C1 segment of cervical spinal cord (tissue), 14 donors: ENCODE measurements around the gene EXOC6B.
A peak's percentile ranks its signal among the peaks of the same experiment; 100 is the strongest.

Source experiments
- DNase-seq, 14 donors: peaks; one replicate each; lab custom pipeline; 2025; lab: John Stamatoyannopoulos, UW

EXOC6B gene

GRCh38 chr2:72289283-72289682 is 536.5 kb downstream of the EXOC6B start:
- DNase-seq, result no peak

- no peak for DNase-seq
Observed at GRCh38 chr2:72278046-72278445, 547.8 kb downstream of the EXOC6B start.

GRCh38 chr2:72276876-72277275 is 549.0 kb downstream of the EXOC6B start:
- DNase-seq, result no peak

- DNase-seq, result no peak
Observed at GRCh38 chr2:72276356-72276755, 549.5 kb downstream of the EXOC6B start.

DNA sequence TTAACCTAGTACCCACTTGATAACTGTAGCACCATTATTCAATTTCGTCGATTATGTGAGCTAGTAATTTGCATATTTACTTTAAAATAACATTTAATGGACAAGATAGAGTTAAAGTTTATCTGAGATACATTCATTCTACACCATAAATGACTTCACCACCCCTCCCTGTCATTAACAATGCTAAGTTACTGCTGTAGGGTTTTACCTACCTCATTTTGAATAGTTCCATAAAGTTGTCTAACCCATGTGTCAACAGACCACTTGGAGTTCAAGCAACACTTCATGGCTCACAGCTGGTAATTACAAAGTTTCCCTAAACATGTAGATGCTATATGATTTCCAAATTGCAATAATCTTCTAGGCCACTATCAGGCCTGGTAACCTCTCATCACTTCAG is 550.7 kb downstream of the EXOC6B start:
- no peak for DNase-seq

DNA sequence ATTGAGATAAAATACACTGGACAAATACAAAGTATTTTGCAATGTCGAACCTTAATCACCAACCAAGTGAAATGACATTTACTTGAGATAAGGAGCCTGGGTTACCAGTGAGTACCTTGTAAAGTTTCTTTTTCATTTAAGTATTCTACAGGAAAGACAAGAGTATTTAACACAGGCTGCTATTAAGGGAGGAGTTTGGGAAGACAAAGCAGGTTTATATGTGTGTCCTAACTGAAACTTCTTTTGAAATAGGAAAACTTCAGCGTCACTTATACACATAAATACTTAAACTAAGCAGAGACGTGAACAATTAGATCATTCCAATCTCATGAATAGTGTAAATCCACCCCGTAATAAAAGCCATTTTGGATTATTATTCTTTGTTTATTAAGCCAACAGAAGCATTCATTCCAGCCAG is 551.4 kb downstream of the EXOC6B start:
- DNase-seq, result no peak

DNA sequence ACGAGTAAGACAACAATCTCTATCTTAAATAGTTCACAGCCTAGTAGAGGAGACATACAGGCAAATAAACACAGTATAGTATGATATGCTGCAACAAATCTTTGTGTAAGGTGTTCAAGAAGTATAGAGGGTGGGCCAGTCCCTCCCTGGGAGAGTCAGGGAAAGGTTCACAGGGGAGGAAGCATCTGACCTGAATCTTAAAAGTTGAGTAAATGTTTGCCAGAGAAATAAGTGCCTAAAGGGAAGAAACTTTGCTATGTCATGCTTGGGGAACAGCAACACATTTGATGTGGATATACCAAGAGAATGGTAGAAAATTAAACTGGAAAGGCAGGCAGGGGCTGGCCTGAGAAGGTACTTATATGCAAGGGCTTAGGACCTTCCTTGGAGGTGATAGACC is 552.4 kb downstream of the EXOC6B start:
- no peak for DNase-seq

DNA sequence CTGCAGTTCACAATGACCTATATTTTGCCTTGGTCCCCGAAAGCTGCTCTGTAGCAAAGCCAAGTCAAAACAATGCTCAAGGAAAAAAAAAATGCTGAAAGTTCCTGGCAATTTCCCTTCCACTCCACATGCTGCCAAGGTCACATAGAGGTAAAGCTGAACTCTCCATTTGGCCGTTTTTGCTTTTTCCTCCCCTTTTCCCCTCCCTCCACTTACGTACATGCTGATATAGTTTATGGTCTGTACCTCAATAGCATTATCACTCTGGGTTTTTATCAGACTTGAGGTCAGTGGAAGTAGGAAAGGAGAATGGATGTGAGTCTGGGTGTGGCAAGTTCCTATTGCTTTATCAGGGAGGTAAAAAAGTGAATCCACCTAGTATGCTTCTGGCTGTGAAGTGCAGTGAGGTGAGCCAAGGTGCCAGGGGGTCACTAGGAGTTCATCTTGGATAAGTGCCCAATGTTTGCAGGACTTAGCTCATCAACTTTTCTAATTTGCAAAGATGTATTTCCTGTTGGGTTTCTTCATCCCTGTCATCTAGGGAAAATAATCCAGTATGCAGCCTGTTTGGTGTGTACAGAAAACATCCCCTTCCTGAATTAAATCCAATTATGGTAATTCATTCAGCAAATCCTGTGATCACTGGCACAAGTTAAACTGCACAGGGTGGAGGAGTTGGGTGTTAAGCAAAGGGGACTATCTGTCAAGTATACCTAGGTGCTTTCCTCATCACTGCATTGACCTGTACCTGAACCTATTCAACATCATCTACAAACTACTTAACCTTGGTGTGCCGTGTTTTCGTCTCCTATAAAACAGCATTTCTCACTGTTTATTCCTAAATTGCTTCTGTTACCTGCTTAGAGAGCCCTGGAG is 553.8 kb downstream of the EXOC6B start:
- no peak for DNase-seq

- DNase-seq, result no peak
Observed at GRCh38 chr2:72271276-72271614, 554.6 kb downstream of the EXOC6B start.

DNA sequence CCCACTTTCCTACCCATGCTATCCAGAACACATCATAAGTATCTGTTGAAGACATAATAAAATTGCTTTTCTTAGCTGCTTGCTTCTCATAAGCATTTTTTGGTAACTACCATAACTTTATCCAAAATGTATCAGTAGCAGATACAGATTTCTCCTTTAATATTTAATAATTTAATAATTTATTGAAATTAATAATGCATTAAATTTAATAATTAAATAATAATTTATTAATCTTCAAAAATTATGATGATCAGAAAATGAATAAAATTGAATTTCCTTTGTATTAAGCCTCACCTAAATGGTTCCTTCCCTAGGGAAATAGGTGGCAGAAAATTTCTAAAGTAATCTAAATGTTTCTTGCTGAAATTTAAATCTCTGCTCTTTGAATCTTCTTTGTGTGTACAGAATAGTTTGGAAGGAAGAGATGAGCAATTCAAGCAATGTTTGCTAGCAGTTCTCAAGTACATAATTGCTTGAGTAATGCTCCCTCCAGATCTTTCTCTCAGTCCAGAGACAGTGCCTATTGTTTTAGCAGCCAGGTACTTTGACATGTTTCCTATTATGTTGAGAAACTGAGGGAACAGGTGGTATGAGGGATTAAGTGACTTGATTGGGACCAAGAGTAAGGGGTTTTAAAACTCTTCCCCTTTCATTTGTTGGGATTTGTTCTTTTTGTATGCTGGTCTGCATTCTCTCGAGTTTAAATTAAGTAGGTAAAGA is 555.1 kb downstream of the EXOC6B start:
- no peak for DNase-seq

GRCh38 chr2:72263776-72264060 is 562.1 kb downstream of the EXOC6B start:
- peak in 3 of 14 donors; percentile 3 to 7 (median 4) for DNase-seq

- DNase-seq, result no peak
Observed at GRCh38 chr2:72263043-72263775, 562.6 kb downstream of the EXOC6B start.

- no peak for DNase-seq
Observed at GRCh38 chr2:72261076-72261475, 564.8 kb downstream of the EXOC6B start.

DNA sequence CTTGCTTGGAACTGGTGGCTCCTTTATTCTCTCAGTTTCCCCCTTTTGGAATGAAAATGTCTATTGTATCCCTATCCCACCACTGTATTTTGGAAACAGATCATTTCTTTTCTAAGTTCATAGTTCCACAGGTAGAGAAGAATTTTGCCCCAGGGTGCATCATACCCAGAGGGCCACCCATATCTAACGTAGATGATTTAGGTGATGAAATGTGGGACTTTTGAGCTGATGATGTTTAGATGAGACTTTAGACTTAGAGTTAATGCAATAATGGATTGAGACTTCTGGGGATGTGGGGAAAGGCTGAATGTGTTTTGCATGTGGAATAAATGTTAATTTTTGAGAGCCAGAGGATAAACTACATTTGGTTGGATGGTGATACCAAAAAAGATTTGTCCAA is 570.3 kb downstream of the EXOC6B start:
- DNase-seq, result no peak

DNA sequence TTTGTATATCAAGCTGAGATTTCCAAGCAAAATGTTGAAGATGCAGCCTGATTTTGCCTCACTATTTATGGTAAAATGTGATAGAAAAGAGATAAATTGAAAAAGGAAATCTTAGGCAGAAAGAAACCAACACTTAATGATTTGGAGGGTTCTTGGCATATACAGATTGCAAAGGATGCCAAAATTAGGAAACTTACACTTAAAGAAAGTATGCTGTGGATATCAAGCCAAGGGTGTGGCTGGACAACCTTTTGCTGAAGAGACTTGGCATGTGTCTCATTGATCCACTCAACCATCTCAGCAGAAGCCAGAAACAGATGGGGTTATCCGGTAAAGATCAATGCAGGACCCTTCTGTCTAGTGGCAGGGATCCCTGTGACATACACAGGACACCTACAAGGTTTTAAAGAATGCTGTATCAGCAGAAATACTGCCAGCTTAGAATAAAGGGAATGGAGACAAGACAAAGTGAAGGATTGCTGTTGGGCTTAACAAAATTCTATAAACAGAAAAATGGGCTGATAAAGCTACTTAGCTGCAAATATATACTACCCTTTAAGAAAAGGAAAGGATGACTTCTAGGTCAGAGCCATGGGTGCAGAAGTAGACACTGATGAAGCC is 570.9 kb downstream of the EXOC6B start:
- no peak for DNase-seq

DNA sequence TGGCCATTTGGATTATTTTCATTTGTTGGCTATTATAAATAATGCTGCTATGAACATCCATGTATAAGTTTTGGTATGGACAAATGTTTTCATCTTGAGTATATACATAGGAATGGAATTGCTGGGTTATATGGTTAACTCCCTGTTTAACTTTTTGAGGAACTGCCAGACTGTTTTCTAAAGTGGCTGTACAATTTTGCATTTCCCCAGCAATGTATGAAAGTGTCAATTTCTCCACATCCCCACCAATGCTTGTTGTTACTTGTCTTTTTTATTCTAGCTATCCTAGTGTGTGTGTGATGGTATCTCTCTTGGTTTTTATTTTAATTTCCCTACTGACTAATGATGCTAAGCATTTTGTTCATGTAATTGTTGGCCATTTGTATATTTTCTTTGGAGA is 587.5 kb downstream of the EXOC6B start:
- no peak for DNase-seq

DNA sequence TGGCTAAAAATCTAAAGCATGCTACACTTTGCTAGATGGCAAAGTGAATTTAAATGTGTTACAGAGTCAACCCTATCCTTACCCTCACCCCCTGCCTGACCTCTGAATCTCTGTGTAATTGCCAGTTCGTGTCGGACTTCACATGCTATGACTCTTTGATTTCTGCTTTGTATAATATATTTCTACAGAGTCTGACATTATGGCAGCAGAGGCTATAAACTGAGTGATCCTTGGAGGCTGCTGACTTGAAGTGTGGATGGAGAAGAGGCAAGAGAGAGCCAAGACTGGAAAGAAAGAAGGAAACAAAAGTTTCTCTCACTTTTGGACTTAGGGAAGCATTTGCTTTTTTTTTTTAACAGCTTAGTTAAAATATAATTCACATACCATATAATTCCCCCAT is 588.3 kb downstream of the EXOC6B start:
- no peak for DNase-seq

GRCh38 chr2:72236445-72237067 is 589.3 kb downstream of the EXOC6B start:
- DNase-seq, result no peak

DNA sequence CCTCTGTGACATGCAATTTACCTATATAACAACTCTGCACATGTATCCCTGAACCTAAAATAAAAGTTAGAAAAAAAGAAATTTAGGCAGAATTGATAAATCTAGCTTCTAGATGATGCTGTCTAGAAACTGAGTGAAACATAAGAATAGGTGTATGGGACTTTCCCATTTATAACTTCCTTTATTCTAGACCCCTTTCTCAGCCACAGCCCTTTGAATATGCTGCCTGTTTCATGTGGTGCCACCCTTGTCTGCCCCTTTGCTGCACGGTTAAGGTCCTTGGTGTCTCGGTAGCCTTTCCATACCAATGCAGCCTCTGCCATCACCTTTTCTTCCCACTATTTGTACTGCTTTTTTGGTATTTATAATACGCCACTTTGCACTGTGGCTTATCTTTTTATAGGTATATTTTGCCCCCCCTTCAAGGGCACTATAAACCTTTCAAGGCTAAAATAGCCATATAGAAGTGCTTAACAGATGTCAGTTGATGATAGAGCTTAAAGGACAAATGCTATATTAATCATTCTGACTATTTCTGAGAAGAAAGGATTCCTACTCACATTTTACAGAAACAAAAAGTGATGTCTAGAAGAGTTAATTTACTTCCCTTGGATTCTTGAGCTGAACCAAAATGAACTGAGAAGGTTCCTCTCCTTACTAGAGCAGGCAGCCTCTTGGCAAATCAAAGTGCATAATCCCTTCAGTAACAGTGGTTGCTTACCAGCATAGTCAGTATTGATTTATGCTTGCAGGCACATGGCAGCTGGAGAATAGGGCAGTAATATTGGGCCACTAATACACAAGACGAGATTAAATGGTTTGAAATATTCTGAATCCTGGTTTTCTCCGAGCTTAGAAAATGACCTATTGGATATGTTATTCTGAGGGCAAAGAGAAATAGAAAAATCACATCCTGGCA is 590.1 kb downstream of the EXOC6B start:
- DNase-seq, result no peak

GRCh38 chr2:72233211-72233610 is 592.6 kb downstream of the EXOC6B start:
- no peak for DNase-seq
